DOHH2 (cell line): ENCODE data around the gene ATP6V0E1.

Experiments
- EZH2phosphoT487 ChIP-seq: fragments of 200-600 bp; sonication (generic); IDR thresholded peaks from 2 replicates; pipeline ENCODE4 v1.6.1; 2017; ENCODE audit warnings: borderline replicate concordance, mild to moderate bottlenecking, antibody characterized with exemption, low read length, moderate library complexity, mixed read lengths
- TF ChIP-seq, protein P1 (sequence below): fragments of 200-600 bp; sonication (generic); IDR thresholded peaks from one replicate; pipeline ENCODE4 v1.5.1; 2014; ENCODE audit warnings: antibody characterized with exemption, mild to moderate bottlenecking, low read depth, low read length; ENCODE audit not compliant: poor library complexity, severe bottlenecking

DNA sequence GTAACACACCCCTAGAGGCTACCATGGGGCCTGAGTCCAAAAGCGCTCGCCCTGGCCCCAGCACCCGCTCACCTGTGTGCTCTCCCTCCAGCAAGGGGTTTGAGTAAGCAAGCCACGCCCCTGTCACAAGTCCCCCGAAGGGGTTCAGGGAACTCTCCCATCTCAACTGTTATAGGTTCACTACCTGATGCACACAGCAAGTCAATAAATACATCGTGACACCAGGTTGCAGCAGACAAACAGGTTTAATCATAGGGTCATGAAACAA lies 64.2 kb downstream of the ATP6V0E1 start:
- TF ChIP-seq, protein P1, sequence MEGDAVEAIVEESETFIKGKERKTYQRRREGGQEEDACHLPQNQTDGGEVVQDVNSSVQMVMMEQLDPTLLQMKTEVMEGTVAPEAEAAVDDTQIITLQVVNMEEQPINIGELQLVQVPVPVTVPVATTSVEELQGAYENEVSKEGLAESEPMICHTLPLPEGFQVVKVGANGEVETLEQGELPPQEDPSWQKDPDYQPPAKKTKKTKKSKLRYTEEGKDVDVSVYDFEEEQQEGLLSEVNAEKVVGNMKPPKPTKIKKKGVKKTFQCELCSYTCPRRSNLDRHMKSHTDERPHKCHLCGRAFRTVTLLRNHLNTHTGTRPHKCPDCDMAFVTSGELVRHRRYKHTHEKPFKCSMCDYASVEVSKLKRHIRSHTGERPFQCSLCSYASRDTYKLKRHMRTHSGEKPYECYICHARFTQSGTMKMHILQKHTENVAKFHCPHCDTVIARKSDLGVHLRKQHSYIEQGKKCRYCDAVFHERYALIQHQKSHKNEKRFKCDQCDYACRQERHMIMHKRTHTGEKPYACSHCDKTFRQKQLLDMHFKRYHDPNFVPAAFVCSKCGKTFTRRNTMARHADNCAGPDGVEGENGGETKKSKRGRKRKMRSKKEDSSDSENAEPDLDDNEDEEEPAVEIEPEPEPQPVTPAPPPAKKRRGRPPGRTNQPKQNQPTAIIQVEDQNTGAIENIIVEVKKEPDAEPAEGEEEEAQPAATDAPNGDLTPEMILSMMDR: no peak
- no peak for TF ChIP-seq EZH2phosphoT487
